Left ventricle myocardium inferior (tissue), 1 donor: ENCODE data around the gene MRPL51. TPM values are rescaled to one million over a fixed set of nuclear protein-coding genes. Genes with fewer than 3 reads are reported as not detected.

Source experiments
- DNase-seq: peaks from one replicate; pipeline ENCODE4 v3.0.0-alpha.2; 2020
- H3K27ac ChIP-seq: fragments of 200-600 bp; replicated peaks from 2 replicates; pipeline ENCODE4 v1.8.0; 2021
- H3K27me3 ChIP-seq: fragments of 200-600 bp; 2 replicates; pipeline ENCODE4 v1.8.0; 2021; ENCODE audit warnings: low read depth
- H3K36me3 ChIP-seq: fragments of 200-600 bp; 2 replicates; pipeline ENCODE4 v1.8.0; 2021
- H3K4me1 ChIP-seq: fragments of 200-600 bp; 2 replicates; pipeline ENCODE4 v1.8.0; 2021
- H3K4me3 ChIP-seq: fragments of 200-600 bp; 2 replicates; pipeline ENCODE4 v1.8.0; 2021; ENCODE audit warnings: mild to moderate bottlenecking, moderate library complexity
- H3K9me3 ChIP-seq: fragments of 200-600 bp; replicated peaks from 2 replicates; pipeline ENCODE4 v1.8.0; 2021
- CTCF ChIP-seq: fragments of 200-600 bp; IDR thresholded peaks from 2 replicates; pipeline ENCODE4 v1.8.0; 2021; ENCODE audit warnings: antibody characterized with exemption, mild to moderate bottlenecking, borderline replicate concordance
- intact Hi-C: fragments of 100-400 bp; cut with micrococcal nuclease; formaldehyde crosslinking; loops from one replicate; pipeline ENCODE4 v1.11.0; 2022
- total RNA-seq: library from RNA; stranded (reverse); fragmentation: NEBNext Ultra II Directional; extraction: Animal tissue kit (Norgen Biotek cat#: 25700); gene quantifications from one replicate; pipeline ENCODE4 v1.2.1, GENCODE V29; 2021
- donor health status: DM: no; HTN: yes; CAD: no; lungs with severe emphysema.

The MRPL51 gene
- total RNA-seq, 1 donor from 2014 or later = 235 TPM

DNA sequence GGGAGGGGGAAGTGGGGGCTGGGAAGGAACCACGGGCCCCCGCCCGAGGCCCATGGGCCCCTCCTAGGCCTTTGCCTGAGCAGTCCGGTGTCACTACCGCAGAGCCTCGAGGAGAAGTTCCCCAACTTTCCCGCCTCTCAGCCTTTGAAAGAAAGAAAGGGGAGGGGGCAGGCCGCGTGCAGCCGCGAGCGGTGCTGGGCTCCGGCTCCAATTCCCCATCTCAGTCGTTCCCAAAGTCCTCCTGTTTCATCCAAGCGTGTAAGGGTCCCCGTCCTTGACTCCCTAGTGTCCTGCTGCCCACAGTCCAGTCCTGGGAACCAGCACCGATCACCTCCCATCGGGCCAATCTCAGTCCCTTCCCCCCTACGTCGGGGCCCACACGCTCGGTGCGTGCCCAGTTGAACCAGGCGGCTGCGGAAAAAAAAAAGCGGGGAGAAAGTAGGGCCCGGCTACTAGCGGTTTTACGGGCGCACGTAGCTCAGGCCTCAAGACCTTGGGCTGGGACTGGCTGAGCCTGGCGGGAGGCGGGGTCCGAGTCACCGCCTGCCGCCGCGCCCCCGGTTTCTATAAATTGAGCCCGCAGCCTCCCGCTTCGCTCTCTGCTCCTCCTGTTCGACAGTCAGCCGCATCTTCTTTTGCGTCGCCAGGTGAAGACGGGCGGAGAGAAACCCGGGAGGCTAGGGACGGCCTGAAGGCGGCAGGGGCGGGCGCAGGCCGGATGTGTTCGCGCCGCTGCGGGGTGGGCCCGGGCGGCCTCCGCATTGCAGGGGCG lies 41.0 kb upstream of the MRPL51 start, which contains the start of gene GAPDH:
GAPDH (plus strand) TSS at position 595 of the 772 bp plus-strand sequence. CDS start 316 bp downstream, outside the sequence.
- no peak for TF ChIP-seq CTCF
- intact Hi-C loops = no loop called here
- peaks cover 75% of the 10 kb centered on the region for H3K4me1 ChIP-seq
- H3K9me3 ChIP-seq = no peaks in the 10 kb centered on the region
- peak within 1 kb of the TSS; percentile 99 for H3K4me3 ChIP-seq
- peak; percentile 95 for DNase-seq
- H3K27ac ChIP-seq = peak within 1 kb of the TSS; percentile 97
- H3K27me3 ChIP-seq = no peaks in the 10 kb centered on the region
- peaks cover 62% of the 10 kb centered on the region for H3K36me3 ChIP-seq

DNA sequence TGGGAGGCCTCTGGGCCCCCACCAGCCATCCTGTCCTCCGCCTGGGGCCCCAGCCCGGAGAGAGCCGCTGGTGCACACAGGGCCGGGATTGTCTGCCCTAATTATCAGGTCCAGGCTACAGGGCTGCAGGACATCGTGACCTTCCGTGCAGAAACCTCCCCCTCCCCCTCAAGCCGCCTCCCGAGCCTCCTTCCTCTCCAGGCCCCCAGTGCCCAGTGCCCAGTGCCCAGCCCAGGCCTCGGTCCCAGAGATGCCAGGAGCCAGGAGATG lies 40.5 kb upstream of the MRPL51 start:
- peaks cover 65% of the 10 kb centered on the region for H3K36me3 ChIP-seq
- H3K4me1 ChIP-seq = peaks cover 72% of the 10 kb centered on the region

DNA sequence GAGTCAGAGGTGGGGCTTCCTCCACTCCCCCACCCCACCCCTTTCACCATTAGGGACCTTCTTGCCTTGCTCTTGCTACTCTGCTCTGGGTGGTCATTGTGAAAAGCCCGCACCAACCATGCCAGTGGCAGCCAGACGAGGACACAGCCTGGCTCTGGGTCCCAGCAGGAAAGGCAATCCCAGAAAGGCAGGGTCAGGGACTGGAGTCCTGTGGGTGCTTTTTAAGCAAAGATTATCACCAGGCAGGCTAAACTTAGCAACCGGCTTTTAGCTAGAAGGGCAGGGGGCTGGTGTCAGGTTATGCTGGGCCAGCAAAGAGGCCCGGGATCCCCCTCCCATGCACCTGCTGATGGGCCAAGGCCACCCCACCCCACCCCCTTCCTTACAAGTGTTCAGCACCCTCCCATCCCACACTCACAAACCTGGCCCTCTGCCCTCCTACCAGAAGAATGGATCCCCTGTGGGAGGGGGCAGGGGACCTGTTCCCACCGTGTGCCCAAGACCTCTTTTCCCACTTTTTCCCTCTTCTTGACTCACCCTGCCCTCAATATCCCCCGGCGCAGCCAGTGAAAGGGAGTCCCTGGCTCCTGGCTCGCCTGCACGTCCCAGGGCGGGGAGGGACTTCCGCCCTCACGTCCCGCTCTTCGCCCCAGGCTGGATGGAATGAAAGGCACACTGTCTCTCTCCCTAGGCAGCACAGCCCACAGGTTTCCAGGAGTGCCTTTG lies 40.0 kb upstream of the MRPL51 start:
- DNase-seq = peak; percentile 80
- no peak for TF ChIP-seq CTCF
- intact Hi-C loops = no loop called here
- H3K4me1 ChIP-seq = peaks cover 67% of the 10 kb centered on the region
- H3K4me3 ChIP-seq = peak overlapping the region; percentile 99
- H3K36me3 ChIP-seq = peaks cover 65% of the 10 kb centered on the region
- no peaks in the 10 kb centered on the region for H3K27me3 ChIP-seq
- no peaks in the 10 kb centered on the region for H3K9me3 ChIP-seq
- H3K27ac ChIP-seq = peak overlapping the region; percentile 97

More for the DNA sequence above, 40.5 kb upstream of the MRPL51 start:
- no peak for TF ChIP-seq CTCF
- Histone ChIP-seq H3K27ac (peak overlapping the region; percentile 97), H3K27me3 (no peaks in the 10 kb centered on the region), H3K4me3 (peak overlapping the region; percentile 99), H3K9me3 (no peaks in the 10 kb centered on the region)
- intact Hi-C loops = no loop called here
- DNase-seq = no peak

DNA sequence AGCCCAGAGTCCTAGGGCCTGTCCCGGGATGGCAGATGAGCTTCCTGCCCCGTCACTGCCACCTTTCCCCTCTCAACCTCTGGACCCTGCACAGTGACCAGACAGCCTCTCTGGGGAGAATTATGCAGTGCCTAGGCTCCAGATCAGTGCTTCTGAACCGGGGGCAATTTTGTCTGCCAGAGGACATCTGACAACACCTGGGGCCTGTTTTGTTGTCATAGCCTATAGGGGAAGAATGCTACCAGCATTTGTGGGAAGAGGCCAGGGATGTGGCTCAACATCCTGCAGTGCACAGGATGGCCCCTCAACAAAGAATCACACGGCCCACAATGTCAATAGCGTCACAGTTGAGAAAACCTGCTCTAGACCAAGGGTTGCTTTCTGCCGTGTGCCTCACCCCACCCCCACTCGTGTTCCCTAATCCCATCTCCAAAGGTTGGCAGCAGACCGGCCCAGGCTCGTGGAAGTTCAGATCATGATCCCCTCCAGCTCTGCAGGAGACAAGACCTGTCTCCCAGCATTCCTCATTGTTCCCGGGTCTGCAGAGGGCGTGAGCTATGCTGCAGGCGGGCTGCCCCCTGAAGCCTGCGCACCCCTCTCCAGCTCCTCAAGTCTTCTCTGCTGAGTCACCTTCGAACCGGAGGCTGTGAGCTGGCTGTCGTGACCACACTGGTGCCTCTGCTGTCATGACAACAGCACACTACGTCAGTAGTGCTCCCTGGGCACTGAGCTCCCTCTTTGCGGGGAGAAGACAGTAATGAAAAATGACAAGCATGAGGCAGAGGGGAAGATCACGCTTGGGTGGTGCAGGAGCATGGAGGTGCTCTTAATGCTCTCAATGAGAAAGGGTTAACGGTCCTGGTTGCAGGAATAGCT lies 39.2 kb upstream of the MRPL51 start:
- Histone ChIP-seq H3K27me3 (no peaks in the 10 kb centered on the region), H3K4me3 (peak overlapping the region; percentile 99), H3K9me3 (no peaks in the 10 kb centered on the region), H3K36me3 (peaks cover 65% of the 10 kb centered on the region), H3K4me1 (peaks cover 59% of the 10 kb centered on the region), H3K27ac (peak overlapping the region; percentile 97)
- TF ChIP-seq CTCF = no peak
- DNase-seq = no peak
- intact Hi-C loops = no loop called here

DNA sequence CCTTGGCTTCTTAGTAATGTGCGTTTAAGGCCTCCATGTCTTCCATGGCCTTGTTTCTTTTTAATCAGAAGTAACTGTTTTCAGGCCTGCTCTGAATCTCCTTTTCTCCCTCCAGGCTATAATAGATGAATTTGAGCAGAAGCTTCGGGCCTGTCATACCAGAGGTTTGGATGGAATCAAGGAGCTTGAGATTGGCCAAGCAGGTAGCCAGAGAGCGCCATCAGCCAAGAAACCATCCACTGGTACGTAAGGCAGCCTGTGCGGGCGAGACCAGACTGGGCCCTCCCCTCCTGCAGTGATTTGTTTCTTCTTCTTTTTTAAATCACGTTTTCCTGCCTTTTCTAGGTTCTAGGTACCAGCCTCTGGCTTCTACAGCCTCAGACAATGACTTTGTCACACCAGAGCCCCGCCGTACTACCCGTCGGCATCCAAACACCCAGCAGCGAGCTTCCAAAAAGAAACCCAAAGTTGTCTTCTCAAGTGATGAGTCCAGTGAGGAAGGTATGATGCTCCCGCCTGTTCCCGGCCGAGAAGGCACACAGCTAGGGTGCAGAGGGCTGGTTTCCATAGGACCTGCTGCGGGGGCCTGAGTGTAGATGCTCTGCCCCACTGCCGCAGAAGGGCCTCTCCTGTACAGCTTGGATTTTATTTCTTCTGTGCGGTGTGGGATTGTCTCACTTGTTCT lies 37.7 kb upstream of the MRPL51 start:
- peaks cover 65% of the 10 kb centered on the region for H3K36me3 ChIP-seq

More for the DNA sequence above, 37.7 kb upstream of the MRPL51 start:
- Histone ChIP-seq H3K27ac (no peak overlapping the region), H3K27me3 (no peaks in the 10 kb centered on the region), H3K9me3 (no peaks in the 10 kb centered on the region), H3K4me3 (no peak overlapping the region), H3K4me1 (peaks cover 43% of the 10 kb centered on the region)
- no peak for TF ChIP-seq CTCF
- no peak for DNase-seq
- intact Hi-C loops = no loop called here
